ENCODE results near the gene GTF2I.
"Not testable (repeated sequence)": the region's sequence is repeated elsewhere in the genome, so short reads cannot be mapped to it uniquely, and the experiment has no call there.

DNA sequence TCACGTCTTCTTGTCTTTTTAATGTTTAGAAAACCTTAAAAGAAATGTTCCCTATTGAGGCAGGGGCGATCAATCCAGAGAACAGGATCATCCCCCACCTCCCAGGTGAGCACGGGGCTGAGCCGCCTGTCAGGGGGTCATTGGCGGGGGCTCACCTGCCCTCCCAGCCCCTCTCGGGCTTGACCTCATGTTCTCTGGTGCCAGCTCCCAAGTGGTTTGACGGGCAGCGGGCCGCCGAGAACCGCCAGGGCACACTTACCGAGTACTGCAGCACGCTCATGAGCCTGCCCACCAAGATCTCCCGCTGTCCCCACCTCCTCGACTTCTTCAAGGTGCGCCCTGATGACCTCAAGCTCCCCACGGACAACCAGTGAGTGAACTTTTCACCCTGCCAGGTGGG lies 121.5 kb downstream of the GTF2I start:
- TF ChIP-seq CTCF (IDR thresholded peaks at IDR 0.05; ENCODE audit: insufficient read depth, low read depth, low read length); EZH2 (IDR thresholded peaks at IDR 0.05; ENCODE audit: insufficient read depth, low read length): not testable (repeated sequence)
